Muscle of leg (tissue), 16 donors: ENCODE measurements around the gene TSEN15. TPM values are rescaled to one million over a fixed set of nuclear protein-coding genes. Genes with fewer than 3 reads are reported as not detected.

ENCODE experiments used
- DNase-seq: peaks from one replicate; pipeline ENCODE4 v3.0.0; 2013
- H3K27ac ChIP-seq: one replicate; pipeline ENCODE4 v1.5.1; 2013; ENCODE audit warnings: mild to moderate bottlenecking, low read length, control low read depth
- H3K27me3 ChIP-seq: one replicate; pipeline ENCODE4 v1.6.1; 2013; ENCODE audit warnings: low read length; ENCODE audit not compliant: control insufficient read depth, insufficient read depth
- H3K36me3 ChIP-seq: one replicate; pipeline ENCODE4 v1.6.1; 2013; ENCODE audit warnings: low read length; ENCODE audit not compliant: control insufficient read depth, insufficient read depth
- H3K4me1 ChIP-seq: one replicate; pipeline ENCODE4 v1.6.1; 2013; ENCODE audit warnings: low read length; ENCODE audit not compliant: control insufficient read depth, insufficient read depth
- H3K4me3 ChIP-seq: one replicate; pipeline ENCODE4 v1.5.1; 2013; ENCODE audit warnings: low read length, control low read depth
- H3K9me3 ChIP-seq: replicated peaks from 2 replicates; pipeline ENCODE4 v1.6.1; 2013; ENCODE audit warnings: low read depth, low read length; ENCODE audit not compliant: control insufficient read depth
- WGBS: methylation state at CpG from one replicate; pipeline ENCODE4 v1.1.5; 2013; ENCODE audit warnings: missing lambda C conversion rate; ENCODE audit not compliant: insufficient coverage; 5-methylcytosine and 5-hydroxymethylcytosine counted together
- long read RNA-seq, 11 donors: transcript quantifications; one replicate each; lab custom pipeline, GENCODE V29; 2026
- polyA plus RNA-seq, 8 donors: library from polyadenylated mRNA; unstranded; fragments of 120-200 nt; gene quantifications; one replicate each; pipeline versions ENCODE4 v1.2.1 to v1.2.3, GENCODE V29; 2013; ENCODE audit warnings: inconsistent platforms in 1 of 8, low replicate concordance in 1 of 8; ENCODE audit not compliant: insufficient read length in 8 of 8, insufficient read depth in 1 of 8
- total RNA-seq: library from RNA; stranded (reverse); fragments of 120-200 nt; gene quantifications from one replicate; pipeline ENCODE4 v1.2.4, GENCODE V29; 2013

Gene TSEN15
- total RNA-seq (33.3 TPM), polyA plus RNA-seq (10 to 100 TPM; 30.4 to 42.2 (median 34.2) TPM)
- long read RNA-seq, donor 1, transcript TSEN15-203 (4 exons, 1,844 nt): major isoform, 5 of 10 reads
- long read RNA-seq, donor 1, partial matches to known transcripts: 0 of 10 reads
- long read RNA-seq, donor 1, other reads (novel, unspliced or antisense): 0 of 10 reads
- long read RNA-seq, donor 2: 0 reads
- long read RNA-seq, donor 3, transcript TSEN15-203 (4 exons, 1,844 nt): major isoform, 7 of 29 reads
- long read RNA-seq, donor 3, transcript TSEN15-216 (5 exons, 1,986 nt): major isoform, 7 of 29 reads
- long read RNA-seq, donor 3, transcript TSEN15-208 (4 exons, 2,219 nt): minor isoform, 5 of 29 reads
- long read RNA-seq, donor 3, partial matches to known transcripts: 5 of 29 reads
- long read RNA-seq, donor 3, other reads (novel, unspliced or antisense): 0 of 29 reads
- long read RNA-seq, donor 4, partial matches to known transcripts: 0 of 11 reads
- long read RNA-seq, donor 4, other reads (novel, unspliced or antisense): 0 of 11 reads
- long read RNA-seq, donor 5, transcript TSEN15-203 (4 exons, 1,844 nt): minor isoform, 15 of 56 reads
- long read RNA-seq, donor 5, transcript TSEN15-208 (4 exons, 2,219 nt): minor isoform, 9 of 56 reads
- long read RNA-seq, donor 5, transcript TSEN15-216 (5 exons, 1,986 nt): major isoform, 19 of 56 reads
- long read RNA-seq, donor 5, partial matches to known transcripts: 8 of 56 reads
- long read RNA-seq, donor 5, other reads (novel, unspliced or antisense): 0 of 56 reads
- long read RNA-seq, donor 6, transcript TSEN15-216 (5 exons, 1,986 nt): minor isoform, 6 of 30 reads
- long read RNA-seq, donor 6, transcript TSEN15-203 (4 exons, 1,844 nt): minor isoform, 5 of 30 reads
- long read RNA-seq, donor 6, transcript TSEN15-208 (4 exons, 2,219 nt): major isoform, 10 of 30 reads
- long read RNA-seq, donor 6, partial matches to known transcripts: 7 of 30 reads
- long read RNA-seq, donor 6, other reads (novel, unspliced or antisense): 0 of 30 reads
- long read RNA-seq, donor 7, transcript TSEN15-216 (5 exons, 1,986 nt): major isoform, 8 of 14 reads
- long read RNA-seq, donor 7, partial matches to known transcripts: 0 of 14 reads
- long read RNA-seq, donor 7, other reads (novel, unspliced or antisense): 0 of 14 reads
- long read RNA-seq, donor 8, transcript TSEN15-216 (5 exons, 1,986 nt): major isoform, 6 of 14 reads
- long read RNA-seq, donor 8, partial matches to known transcripts: 0 of 14 reads
- long read RNA-seq, donor 8, other reads (novel, unspliced or antisense): 0 of 14 reads
- long read RNA-seq, donor 9, transcript TSEN15-216 (5 exons, 1,986 nt): major isoform, 5 of 10 reads
- long read RNA-seq, donor 9, partial matches to known transcripts: 0 of 10 reads
- long read RNA-seq, donor 9, other reads (novel, unspliced or antisense): 0 of 10 reads
- long read RNA-seq, donor 10, transcript TSEN15-203 (4 exons, 1,844 nt): major isoform, 9 of 21 reads
- long read RNA-seq, donor 10, transcript TSEN15-216 (5 exons, 1,986 nt): minor isoform, 7 of 21 reads
- long read RNA-seq, donor 10, partial matches to known transcripts: 0 of 21 reads
- long read RNA-seq, donor 10, other reads (novel, unspliced or antisense): 0 of 21 reads
- long read RNA-seq, donor 11, transcript TSEN15-216 (5 exons, 1,986 nt): minor isoform, 5 of 31 reads
- long read RNA-seq, donor 11, transcript TSEN15-208 (4 exons, 2,219 nt): minor isoform, 5 of 31 reads
- long read RNA-seq, donor 11, transcript TSEN15-203 (4 exons, 1,844 nt): major isoform, 10 of 31 reads
- long read RNA-seq, donor 11, partial matches to known transcripts: 9 of 31 reads
- long read RNA-seq, donor 11, other reads (novel, unspliced or antisense): 0 of 31 reads

- Histone ChIP-seq H3K36me3 (no peaks in the 10 kb centered on the region), H3K4me1 (peaks cover 7% of the 10 kb centered on the region), H3K27ac (peak within 1 kb of the TSS; percentile 87), H3K27me3 (no peaks in the 10 kb centered on the region), H3K4me3 (peak within 1 kb of the TSS; percentile 94), H3K9me3 (no peaks in the 10 kb centered on the region)
- WGBS: under 1% methylated on average over 47 of the region's 54 CpGs
- DNase-seq: peak; percentile 89
These were observed at the start of gene TSEN15 for GRCh38 chr1:184051485-184052193. Gene TSEN15, plus strand, starts transcription at chr1:184051730. Its CDS starts 26 bp downstream, at chr1:184051756.

GRCh38 chr1:184002071-184002470 lies 49.5 kb upstream of the TSEN15 start:
- Histone ChIP-seq H3K9me3 (no peaks in the 10 kb centered on the region), H3K4me3 (no peak overlapping the region), H3K27me3 (no peaks in the 10 kb centered on the region), H3K36me3 (no peaks in the 10 kb centered on the region), H3K27ac (no peak overlapping the region), H3K4me1 (peaks cover 10% of the 10 kb centered on the region)
- 27% methylated on average over 1 of the region's 2 CpGs for WGBS
- peak; percentile 80 for DNase-seq

DNA sequence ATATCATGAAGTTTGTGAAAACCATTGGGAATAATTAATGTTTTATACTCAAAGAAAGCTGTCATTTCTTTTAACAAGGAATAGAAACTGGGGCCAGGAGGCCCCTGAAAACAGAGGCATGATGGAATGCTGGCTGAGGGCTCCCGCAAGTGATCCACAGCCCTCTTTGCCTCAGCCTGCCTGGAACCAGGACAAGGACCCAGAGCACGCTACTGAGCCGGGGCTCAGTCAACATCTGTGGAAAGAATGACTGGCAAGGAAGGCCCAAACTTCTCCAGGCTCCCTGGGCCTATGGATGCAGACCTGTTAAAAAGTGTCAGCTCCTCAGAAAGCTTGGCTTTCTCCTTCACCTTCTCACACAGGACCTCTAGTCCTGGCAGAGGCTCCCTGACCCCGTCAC lies 46.6 kb upstream of the TSEN15 start:
- WGBS: 55% methylated on average over 3 of the region's 4 CpGs
- H3K4me3 ChIP-seq: no peak overlapping the region
- H3K27me3 ChIP-seq: no peaks in the 10 kb centered on the region
- peaks cover 10% of the 10 kb centered on the region for H3K4me1 ChIP-seq
- H3K36me3 ChIP-seq: no peaks in the 10 kb centered on the region
- no peak for DNase-seq
- H3K9me3 ChIP-seq: no peaks in the 10 kb centered on the region
- no peak overlapping the region for H3K27ac ChIP-seq

- no peaks in the 10 kb centered on the region for H3K9me3 ChIP-seq
- H3K27ac ChIP-seq: no peak overlapping the region
- 67% methylated on average over 2 of the region's 4 CpGs for WGBS
- H3K4me1 ChIP-seq: peaks cover 10% of the 10 kb centered on the region
- DNase-seq: no peak
- no peaks in the 10 kb centered on the region for H3K27me3 ChIP-seq
- H3K36me3 ChIP-seq: no peaks in the 10 kb centered on the region
- no peak overlapping the region for H3K4me3 ChIP-seq
These were observed 46.0 kb upstream of the TSEN15 start for GRCh38 chr1:184005506-184005905.

GRCh38 chr1:184010788-184011187 lies 40.7 kb upstream of the TSEN15 start:
- no peaks in the 10 kb centered on the region for H3K4me1 ChIP-seq
- no peak for DNase-seq
- no peak overlapping the region for H3K27ac ChIP-seq
- H3K27me3 ChIP-seq: no peaks in the 10 kb centered on the region
- 88% methylated on average over 1 of the region's 2 CpGs for WGBS
- H3K36me3 ChIP-seq: no peaks in the 10 kb centered on the region
- peaks cover 2% of the 10 kb centered on the region for H3K9me3 ChIP-seq
- H3K4me3 ChIP-seq: no peak overlapping the region

DNA sequence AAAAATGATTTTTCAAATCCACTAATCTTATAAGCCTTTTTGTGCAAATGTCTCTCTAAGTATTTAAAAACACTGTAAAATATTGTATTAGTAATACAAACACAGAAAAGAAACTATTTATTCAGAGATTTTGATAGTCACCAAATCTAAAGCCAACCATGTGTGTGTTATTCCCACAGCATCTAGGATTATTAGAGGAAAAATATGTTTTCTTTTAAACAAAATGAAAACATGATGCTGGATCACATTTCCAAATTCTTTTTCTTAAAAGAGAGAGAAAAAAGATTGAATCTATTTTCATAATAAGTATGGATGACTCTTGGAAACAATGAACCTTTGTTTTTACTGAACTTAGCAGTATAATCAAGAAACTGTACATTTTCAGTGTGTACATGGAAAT lies 39.3 kb upstream of the TSEN15 start:
- DNase-seq: peak; percentile 64
- Histone ChIP-seq H3K27me3 (no peaks in the 10 kb centered on the region), H3K36me3 (no peaks in the 10 kb centered on the region), H3K4me3 (no peak overlapping the region), H3K4me1 (no peaks in the 10 kb centered on the region), H3K9me3 (peaks cover 2% of the 10 kb centered on the region), H3K27ac (no peak overlapping the region)

DNA sequence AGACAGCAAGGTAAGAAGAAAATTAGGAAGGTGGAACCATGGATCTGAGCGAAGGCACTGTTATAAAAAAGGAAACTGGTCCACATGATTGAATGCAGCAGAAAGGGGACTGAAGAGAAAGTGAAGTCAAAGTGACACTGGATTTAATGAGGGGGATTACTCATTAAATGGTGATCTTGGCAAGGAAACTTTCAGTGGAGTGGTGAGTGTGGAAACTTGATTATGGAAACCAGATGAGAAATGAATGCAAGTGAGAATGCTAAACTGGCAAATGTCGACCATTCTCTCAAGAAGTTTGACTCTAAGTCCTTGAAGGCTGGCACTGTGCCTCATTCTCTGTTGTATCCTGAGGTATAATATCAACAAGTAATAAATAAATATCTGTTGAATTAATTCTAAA lies 37.3 kb upstream of the TSEN15 start:
- H3K36me3 ChIP-seq: no peaks in the 10 kb centered on the region
- H3K4me3 ChIP-seq: no peak overlapping the region
- H3K27ac ChIP-seq: no peak overlapping the region
- peaks cover 2% of the 10 kb centered on the region for H3K9me3 ChIP-seq
- H3K4me1 ChIP-seq: peaks cover 2% of the 10 kb centered on the region
- no peak for DNase-seq
- WGBS: 89% methylated on average over 1 of the region's 2 CpGs
- H3K27me3 ChIP-seq: no peaks in the 10 kb centered on the region

GRCh38 chr1:184016169-184016568 lies 35.4 kb upstream of the TSEN15 start:
- Histone ChIP-seq H3K27me3 (no peaks in the 10 kb centered on the region), H3K4me1 (peaks cover 6% of the 10 kb centered on the region), H3K36me3 (no peaks in the 10 kb centered on the region), H3K27ac (no peak overlapping the region), H3K4me3 (no peak overlapping the region), H3K9me3 (peaks cover 2% of the 10 kb centered on the region)
- DNase-seq: no peak
- WGBS: no CpG with 5 or more reads among the region's 2 CpGs
